K562 (cell line): Measurements from ENCODE around the gene RBFOX2.

ENCODE experiments used
- POLR2A ChIP-seq: fragments of 450-650 bp; conservative IDR thresholded peaks from 2 replicates; pipeline ENCODE4 v1.6.1; 2016
- ZNF146 ChIP-seq: IDR thresholded peaks from one replicate; pipeline ENCODE4 v1.6.1; 2018; ENCODE audit warnings: missing compliant biosample characterization; ENCODE audit not compliant: unreplicated experiment

GRCh38 chr22:35740616-35741015, 288.0 kb downstream of the RBFOX2 start:
- TF ChIP-seq ZNF146 (no peak), POLR2A (no peak)
